SK-N-SH (cell line): Measurements from ENCODE around the gene CR1. TPM values are rescaled to one million over a fixed set of nuclear protein-coding genes. Genes with fewer than 3 reads are reported as not detected.

Experiments
- CTCF ChIA-PET: fragments of 300-600, 350-600 bp; formaldehyde crosslinking; extraction: SDS; loops from one replicate; lab custom pipeline; 2021; lab: Yijun Ruan, JAX
- POLR2A ChIA-PET: fragments of 350-600 bp; sonication (Branson Sonifier 250); formaldehyde crosslinking; extraction: SDS; loops from one replicate; lab custom pipeline; 2020; ENCODE audit warnings: antibody characterized with exemption, inconsistent platforms; lab: Yijun Ruan, JAX
- DNase-seq: peaks from one replicate; pipeline ENCODE4 v3.0.0; 2012
- H2AFZ ChIP-seq: fragments of 200-600 bp; sonication (generic); 2 replicates; pipeline ENCODE4 v1.8.1; 2016; ENCODE audit warnings: antibody characterized with exemption, mild to moderate bottlenecking, low read depth
- H3F3A ChIP-seq: fragments of 200-600 bp; sonication (generic); replicated peaks from 2 replicates; pipeline ENCODE3; 2016; ENCODE audit warnings: antibody characterized with exemption, mild to moderate bottlenecking; ENCODE audit not compliant: insufficient read depth
- H3K27ac ChIP-seq, 2 experiments: fragments of 200-500 bp in 1 of 2; fragments of 200-600 bp in 1 of 2; sonication (Bioruptor generic) in 1 of 2; sonication (generic), shearing (Covaris generic) in 1 of 2; 2 replicates each; pipeline versions ENCODE4 v1.5.1 to v1.6.1; 2014 to 2016; ENCODE audit warnings: low read depth in 2 of 2, inconsistent platforms in 1 of 2, low read length in 1 of 2, mild to moderate bottlenecking in 1 of 2, mixed read lengths in 1 of 2
- H3K27me3 ChIP-seq: fragments of 200-600 bp; sonication (generic), shearing (Covaris generic); 2 replicates; pipeline ENCODE4 v1.6.1; 2016; ENCODE audit warnings: mixed run types; ENCODE audit not compliant: insufficient read depth
- H3K36me3 ChIP-seq, 2 experiments: fragments of 200-500 bp in 1 of 2; fragments of 200-600 bp in 1 of 2; sonication (Bioruptor generic) in 1 of 2; sonication (generic) in 1 of 2; replicated peaks in 1 of 2; 2 replicates each; pipeline versions ENCODE3 to v1.5.1; 2014 to 2016; ENCODE audit warnings: low read length in 1 of 2, mild to moderate bottlenecking in 1 of 2; ENCODE audit not compliant: insufficient read depth in 2 of 2, control insufficient read depth in 1 of 2
- H3K4me1 ChIP-seq, 2 experiments: fragments of 200-500 bp in 1 of 2; fragments of 200-600 bp in 1 of 2; sonication (Bioruptor generic) in 1 of 2; sonication (generic), shearing (Covaris generic) in 1 of 2; 2 replicates each; pipeline versions ENCODE4 v1.5.1 to v1.6.1; 2014 to 2016; ENCODE audit warnings: low read depth in 1 of 2, low read length in 1 of 2, mixed run types in 1 of 2; ENCODE audit not compliant: insufficient read depth in 2 of 2, control insufficient read depth in 1 of 2
- H3K4me2 ChIP-seq: fragments of 200-600 bp; sonication (generic), shearing (Covaris generic); 2 replicates; pipeline ENCODE4 v1.6.1; 2017; ENCODE audit warnings: mixed run types
- H3K4me3 ChIP-seq, 2 experiments: fragments of 200-500 bp in 1 of 2; fragments of 200-600 bp in 1 of 2; sonication (Bioruptor generic) in 1 of 2; sonication (generic), shearing (Covaris generic) in 1 of 2; 2 replicates each; pipeline versions ENCODE4 v1.5.1 to v1.8.1; 2014 to 2016; ENCODE audit warnings: low read depth in 2 of 2, inconsistent platforms in 1 of 2, low read length in 1 of 2, mild to moderate bottlenecking in 1 of 2, mixed read lengths in 1 of 2, moderate library complexity in 1 of 2
- H3K79me2 ChIP-seq: fragments of 200-600 bp; sonication (generic); 2 replicates; pipeline ENCODE4 v1.8.1; 2017; ENCODE audit warnings: mild to moderate bottlenecking; ENCODE audit not compliant: insufficient read depth
- H3K9ac ChIP-seq: fragments of 200-600 bp; sonication (generic); 2 replicates; pipeline ENCODE4 v1.6.1; 2017; ENCODE audit warnings: mixed run types
- H3K9me2 ChIP-seq: fragments of 200-600 bp; sonication (generic); 2 replicates; pipeline ENCODE4 v1.6.1; 2017; ENCODE audit warnings: mixed run types
- H3K9me3 ChIP-seq: fragments of 200-600 bp; sonication (generic); 2 replicates; pipeline ENCODE4 v1.6.1; 2017; ENCODE audit warnings: mixed run types, mild to moderate bottlenecking, moderate library complexity
- H4K20me1 ChIP-seq: fragments of 200-600 bp; sonication (generic); 2 replicates; pipeline ENCODE4 v1.6.1; 2017; ENCODE audit warnings: mild to moderate bottlenecking, mixed run types; ENCODE audit not compliant: insufficient read depth
- CTCF ChIP-seq: fragments of 200-600 bp; sonication (generic); IDR thresholded peaks from 2 replicates; pipeline ENCODE4 v1.6.1; 2017; ENCODE audit warnings: antibody characterized with exemption, mild to moderate bottlenecking, moderate library complexity
- ELF1 ChIP-seq: IDR thresholded peaks from 2 replicates; pipeline ENCODE4 v1.4.0; 2012
- EZH2phosphoT487 ChIP-seq: fragments of 200-600 bp; sonication (generic); IDR thresholded peaks from 2 replicates; pipeline ENCODE4 v1.6.1; 2017; ENCODE audit warnings: low read depth, mixed run types, mild to moderate bottlenecking, antibody characterized with exemption, moderate library complexity, borderline replicate concordance
- FOXJ3 ChIP-seq: sonication (generic); formaldehyde crosslinking; IDR thresholded peaks from 2 replicates; pipeline ENCODE4 v1.5.1; 2020; ENCODE audit warnings: mild to moderate bottlenecking, missing genetic modification reagents
- IRF3 ChIP-seq: fragments of 150-350 bp; IDR thresholded peaks from 2 replicates; pipeline ENCODE4 v1.6.1; 2016; ENCODE audit warnings: mild to moderate bottlenecking, low read depth, low read length
- JUND ChIP-seq: IDR thresholded peaks from 2 replicates; pipeline ENCODE4 v1.4.0; 2012
- MAX ChIP-seq: IDR thresholded peaks from 2 replicates; pipeline ENCODE4 v1.4.0; 2012; ENCODE audit warnings: low read depth
- NRF1 ChIP-seq: IDR thresholded peaks from 2 replicates; pipeline ENCODE4 v1.6.1; 2012; ENCODE audit warnings: low read depth, mild to moderate bottlenecking, low read length
- POLR2AphosphoS5 ChIP-seq: IDR thresholded peaks from 2 replicates; pipeline ENCODE4 v1.6.1; 2012; ENCODE audit warnings: low read depth, low read length
- RAD21 ChIP-seq: IDR thresholded peaks from 2 replicates; pipeline ENCODE4 v1.6.1; 2012; ENCODE audit warnings: mild to moderate bottlenecking, low read length
- RCOR1 ChIP-seq: fragments of 150-350 bp; IDR thresholded peaks from 2 replicates; pipeline ENCODE4 v1.6.1; 2017; ENCODE audit warnings: antibody characterized with exemption, low read length
- RXRA ChIP-seq: IDR thresholded peaks from 2 replicates; pipeline ENCODE4 v1.4.0; 2012; ENCODE audit warnings: low read depth, mild to moderate bottlenecking, borderline replicate concordance
- TEAD4 ChIP-seq: IDR thresholded peaks from 2 replicates; pipeline ENCODE4 v1.4.0; 2012; ENCODE audit warnings: mild to moderate bottlenecking, borderline replicate concordance; ENCODE audit not compliant: insufficient read depth
- USF1 ChIP-seq: IDR thresholded peaks from 2 replicates; pipeline ENCODE4 v1.4.0; 2012; ENCODE audit warnings: low read depth, borderline replicate concordance
- USF2 ChIP-seq: fragments of 150-350 bp; IDR thresholded peaks from 2 replicates; pipeline ENCODE4 v1.6.1; 2017; ENCODE audit warnings: antibody characterized with exemption, low read length, low read depth, borderline replicate concordance
- YY1 ChIP-seq: IDR thresholded peaks from 2 replicates; pipeline ENCODE4 v1.4.0; 2012; ENCODE audit warnings: low read depth, mild to moderate bottlenecking
- WGBS: methylation state at CpG from one replicate; pipeline ENCODE4 v1.1.6; 2017; ENCODE audit warnings: low lambda C conversion rate; 5-methylcytosine and 5-hydroxymethylcytosine counted together
- polyA plus RNA-seq, 3 experiments: library from polyadenylated mRNA; depleted of rRNA; stranded (reverse); fragments of >200 nt; gene quantifications; 2 replicates each; pipeline ENCODE4 v1.2.3, GENCODE V29; 2012

Gene CR1
- polyA plus RNA-seq, 1 of the 3 experiments (the other 2 are of a cell fraction) = not detected

- Histone ChIP-seq H3K4me2 (no peak overlapping the region), H3K9me3 (no peaks in the 10 kb centered on the region), H4K20me1 (no peaks in the 10 kb centered on the region), H3F3A (no peaks in the 10 kb centered on the region), H3K9me2 (no peaks in the 10 kb centered on the region), H2AFZ (no peak overlapping the region), H3K9ac (no peak overlapping the region), H3K27ac (no peak overlapping the region), H3K27me3 (peaks cover 6% of the 10 kb centered on the region; the same call in 1 of the 2 replicates), H3K4me3 (no peak overlapping the region), H3K4me1 (no peaks in the 10 kb centered on the region)
- POLR2A ChIA-PET = no interaction called here
- no peak for DNase-seq
- 17% methylated on average over 6 of the region's 6 CpGs for WGBS
- TF ChIP-seq IRF3 (no peak), USF2 (no peak), CTCF (no peak), YY1 (no peak), MAX (no peak), RAD21 (no peak), RXRA (no peak), TEAD4 (no peak), RCOR1 (no peak), EZH2phosphoT487 (no peak)
- TF ChIP-seq, all 33 proteins: peak for 0
- CTCF ChIA-PET = interaction anchor here (0.7 to 1.9 kb wide), 2 partner anchors 10 to 26 kb away, joined by 3 to 4 read pairs; no protein-coding TSS in a partner anchor
- Histone ChIP-seq H3K79me2 (no peaks in the 10 kb centered on the region), H3K36me3 (no peaks in the 10 kb centered on the region)
Observed at GRCh38 chr1:207603777-207604176, 107.8 kb downstream of the CR1 start.

GRCh38 chr1:207605444-207606361 is 109.7 kb downstream of the CR1 start:
- Histone ChIP-seq H3K4me3 (no peak overlapping the region), H3K79me2 (no peaks in the 10 kb centered on the region), H3K4me2 (no peak overlapping the region), H3K9me2 (no peaks in the 10 kb centered on the region), H4K20me1 (no peaks in the 10 kb centered on the region), H3K27ac (no peak overlapping the region), H3K9me3 (no peaks in the 10 kb centered on the region), H3K9ac (no peak overlapping the region), H2AFZ (no peak overlapping the region), H3K36me3 (no peaks in the 10 kb centered on the region), H3K27me3 (peaks cover 10% of the 10 kb centered on the region; the same call in 1 of the 2 replicates), H3F3A (no peaks in the 10 kb centered on the region), H3K4me1 (no peaks in the 10 kb centered on the region)
- ChIA-PET CTCF (interaction anchor here (1.9 kb wide), 1 partner anchor 8 kb away, joined by 4 read pairs; no protein-coding TSS in a partner anchor), POLR2A (no interaction called here)
- 13% methylated on average over 7 of the region's 7 CpGs for WGBS
- DNase-seq = no peak
- TF ChIP-seq ELF1 (no peak), RCOR1 (no peak), EZH2phosphoT487 (no peak), NRF1 (no peak), FOXJ3 (CRISPR knock-in tag) (no peak), CTCF (no peak), USF1 (no peak), JUND (no peak), YY1 (no peak), POLR2AphosphoS5 (no peak)
